GM04503 (cell line): Measurements from ENCODE around the gene GDPGP1.
"Not testable (repeated sequence)": the region's sequence is repeated elsewhere in the genome, so short reads cannot be mapped to it uniquely, and the experiment has no call there.

Experiments used
- DNase-seq: peaks from one replicate; pipeline ENCODE4 v3.0.0-alpha.2; 2012; ENCODE audit warnings: low read depth

Gene GDPGP1

GRCh38 chr15:90234096-90234988 lies at the start of gene GDPGP1:
GDPGP1 (plus strand) TSS chr15:90234209; CDS start chr15:90240909, 6,700 bp downstream.
- DNase-seq = no peak

GRCh38 chr15:90184786-90185704 lies 49.0 kb upstream of the GDPGP1 start:
- DNase-seq = no peak

GRCh38 chr15:90187257-90187868 lies 46.6 kb upstream of the GDPGP1 start:
- no peak for DNase-seq

GRCh38 chr15:90188065-90188464 lies 45.9 kb upstream of the GDPGP1 start:
- DNase-seq = not testable (repeated sequence)

GRCh38 chr15:90188914-90189748 lies 44.9 kb upstream of the GDPGP1 start:
- DNase-seq = no peak

GRCh38 chr15:90189781-90190467 lies 44.1 kb upstream of the GDPGP1 start:
- DNase-seq = no peak

GRCh38 chr15:90190606-90191343 lies 43.2 kb upstream of the GDPGP1 start:
- no peak for DNase-seq

- DNase-seq = no peak
These were observed 42.7 kb upstream of the GDPGP1 start for GRCh38 chr15:90191344-90191687.

- no peak for DNase-seq
These were observed 42.1 kb upstream of the GDPGP1 start for GRCh38 chr15:90191794-90192509.

GRCh38 chr15:90192961-90193786 lies 40.8 kb upstream of the GDPGP1 start:
- no peak for DNase-seq

GRCh38 chr15:90194655-90195054 lies 39.4 kb upstream of the GDPGP1 start:
- no peak for DNase-seq

- no peak for DNase-seq
These were observed 33.4 kb upstream of the GDPGP1 start for GRCh38 chr15:90200534-90201129.

GRCh38 chr15:90201130-90201943 lies 32.7 kb upstream of the GDPGP1 start, which contains the start of gene SEMA4B:
SEMA4B (plus strand) TSS chr15:90201330; CDS start chr15:90201579, 249 bp downstream.
- no peak for DNase-seq

- no peak for DNase-seq
These were observed 32.0 kb upstream of the GDPGP1 start for GRCh38 chr15:90201944-90202375.

GRCh38 chr15:90202929-90203328 lies 31.1 kb upstream of the GDPGP1 start:
- no peak for DNase-seq

- DNase-seq = no peak
These were observed 30.5 kb upstream of the GDPGP1 start for GRCh38 chr15:90203473-90203872.

- DNase-seq = no peak
These were observed 30.1 kb upstream of the GDPGP1 start for GRCh38 chr15:90203922-90204321.
